HK-2 (cell line): Measurements from ENCODE around the gene KRT2.

Source experiments
- DNase-seq: peaks from one replicate; pipeline ENCODE4 v3.0.0-alpha.2; 2018; ENCODE audit not compliant: unreplicated experiment

Gene KRT2

GRCh38 chr12:52663420-52663819 lies 11.4 kb upstream of the KRT2 start:
- DNase-seq: no peak

GRCh38 chr12:52662918-52663229 lies 10.9 kb upstream of the KRT2 start:
- DNase-seq: no peak

- DNase-seq: no peak
Measured at GRCh38 chr12:52662093-52662917, 10.3 kb upstream of the KRT2 start.

- DNase-seq: no peak
Measured at GRCh38 chr12:52661668-52662067, 9.7 kb upstream of the KRT2 start.

- no peak for DNase-seq
Measured at GRCh38 chr12:52660934-52661499, 9.0 kb upstream of the KRT2 start.

GRCh38 chr12:52659951-52660350 lies 7.9 kb upstream of the KRT2 start:
- no peak for DNase-seq

GRCh38 chr12:52659395-52659794 lies 7.4 kb upstream of the KRT2 start:
- DNase-seq: no peak

- DNase-seq: no peak
Measured at GRCh38 chr12:52658196-52658595, 6.2 kb upstream of the KRT2 start.

- DNase-seq: no peak
Measured at GRCh38 chr12:52657250-52657902, 5.4 kb upstream of the KRT2 start.

- no peak for DNase-seq
Measured at GRCh38 chr12:52656616-52657015, 4.6 kb upstream of the KRT2 start.

- no peak for DNase-seq
Measured at GRCh38 chr12:52655720-52656124, 3.7 kb upstream of the KRT2 start.

GRCh38 chr12:52655251-52655650 lies 3.2 kb upstream of the KRT2 start:
- DNase-seq: no peak

- no peak for DNase-seq
Measured at GRCh38 chr12:52650520-52651081, 1.4 kb downstream of the KRT2 start.

- no peak for DNase-seq
Measured at GRCh38 chr12:52649066-52649465, 2.9 kb downstream of the KRT2 start.

- DNase-seq: no peak
Measured at GRCh38 chr12:52648012-52648550, 3.9 kb downstream of the KRT2 start.

GRCh38 chr12:52647601-52648000 lies 4.4 kb downstream of the KRT2 start:
- no peak for DNase-seq

GRCh38 chr12:52646613-52647012 lies 5.4 kb downstream of the KRT2 start:
- no peak for DNase-seq

GRCh38 chr12:52645982-52646381 lies 6.0 kb downstream of the KRT2 start:
- no peak for DNase-seq

- DNase-seq: no peak
Measured at GRCh38 chr12:52645120-52645761, 6.8 kb downstream of the KRT2 start.

- DNase-seq: no peak
Measured at GRCh38 chr12:52644078-52644415, 8.0 kb downstream of the KRT2 start.

- DNase-seq: no peak
Measured at GRCh38 chr12:52643233-52644077, 8.6 kb downstream of the KRT2 start.
